ENCODE results near the gene HSP90AA1.
A peak's percentile ranks its signal among the peaks of the same experiment; 100 is the strongest.

DNA sequence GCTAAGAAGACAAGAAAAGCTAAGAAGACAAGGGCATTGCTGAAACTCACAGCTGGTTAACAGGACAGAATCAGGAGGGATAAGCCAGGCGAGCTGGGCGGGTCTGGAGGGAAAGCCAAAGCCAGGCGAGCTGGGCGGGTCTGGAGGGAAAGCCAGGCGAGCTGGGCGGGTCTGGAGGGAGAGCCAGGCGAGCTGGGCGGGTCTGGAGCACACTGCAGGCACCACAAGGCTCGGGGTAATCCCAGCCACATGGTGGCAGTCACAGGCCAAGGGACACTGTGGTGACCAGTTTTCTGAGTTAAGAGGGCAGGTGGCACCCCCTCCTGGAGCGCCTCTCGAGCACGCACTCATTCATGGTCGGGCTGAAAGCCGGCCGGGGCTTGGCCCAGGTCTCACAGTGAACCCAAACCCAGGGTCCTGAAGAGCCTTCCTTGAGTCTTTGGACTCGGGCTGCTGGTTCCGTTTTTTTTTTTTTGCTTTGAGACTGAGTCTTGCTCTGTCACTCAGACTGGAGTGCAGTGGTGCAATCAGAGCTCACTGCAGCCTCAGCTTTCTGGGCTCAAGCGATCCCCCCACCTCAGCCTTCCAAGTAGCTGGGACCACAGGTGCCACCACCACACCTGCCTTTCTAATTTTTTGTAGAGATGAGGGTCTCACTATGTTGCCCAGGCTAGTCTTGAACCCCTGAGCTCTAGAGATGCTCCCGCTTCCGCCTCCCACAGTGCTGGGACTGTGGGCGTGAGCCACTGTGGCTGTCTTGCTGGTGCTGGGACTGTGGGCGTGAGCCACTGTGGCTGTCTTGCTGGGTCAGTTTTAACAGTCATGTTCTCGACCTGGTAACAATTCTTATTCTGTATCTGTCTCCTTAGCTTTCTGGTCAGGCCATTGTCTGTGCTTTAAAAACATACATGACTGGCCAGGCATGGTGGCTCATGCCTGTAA is 40.2 kb downstream of the HSP90AA1 start:
- TF ChIP-seq, protein P1, sequence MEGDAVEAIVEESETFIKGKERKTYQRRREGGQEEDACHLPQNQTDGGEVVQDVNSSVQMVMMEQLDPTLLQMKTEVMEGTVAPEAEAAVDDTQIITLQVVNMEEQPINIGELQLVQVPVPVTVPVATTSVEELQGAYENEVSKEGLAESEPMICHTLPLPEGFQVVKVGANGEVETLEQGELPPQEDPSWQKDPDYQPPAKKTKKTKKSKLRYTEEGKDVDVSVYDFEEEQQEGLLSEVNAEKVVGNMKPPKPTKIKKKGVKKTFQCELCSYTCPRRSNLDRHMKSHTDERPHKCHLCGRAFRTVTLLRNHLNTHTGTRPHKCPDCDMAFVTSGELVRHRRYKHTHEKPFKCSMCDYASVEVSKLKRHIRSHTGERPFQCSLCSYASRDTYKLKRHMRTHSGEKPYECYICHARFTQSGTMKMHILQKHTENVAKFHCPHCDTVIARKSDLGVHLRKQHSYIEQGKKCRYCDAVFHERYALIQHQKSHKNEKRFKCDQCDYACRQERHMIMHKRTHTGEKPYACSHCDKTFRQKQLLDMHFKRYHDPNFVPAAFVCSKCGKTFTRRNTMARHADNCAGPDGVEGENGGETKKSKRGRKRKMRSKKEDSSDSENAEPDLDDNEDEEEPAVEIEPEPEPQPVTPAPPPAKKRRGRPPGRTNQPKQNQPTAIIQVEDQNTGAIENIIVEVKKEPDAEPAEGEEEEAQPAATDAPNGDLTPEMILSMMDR (IDR thresholded peaks at IDR 0.05) = no peak
- no peak for TF ChIP-seq ZNF423 (CRISPR knock-in tag; IDR thresholded peaks at IDR 0.05)
- TF ChIP-seq, protein P2, sequence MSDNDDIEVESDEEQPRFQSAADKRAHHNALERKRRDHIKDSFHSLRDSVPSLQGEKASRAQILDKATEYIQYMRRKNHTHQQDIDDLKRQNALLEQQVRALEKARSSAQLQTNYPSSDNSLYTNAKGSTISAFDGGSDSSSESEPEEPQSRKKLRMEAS (CRISPR knock-in tag; IDR thresholded peaks at IDR 0.05) = no peak; the same call in 1 of the 2 replicates
- peak; percentile 16; the same call in 1 of the 2 replicates for TF ChIP-seq FOXP1 (CRISPR knock-in tag; IDR thresholded peaks at IDR 0.05; ENCODE audit: borderline replicate concordance)
- TF ChIP-seq, protein P3, sequence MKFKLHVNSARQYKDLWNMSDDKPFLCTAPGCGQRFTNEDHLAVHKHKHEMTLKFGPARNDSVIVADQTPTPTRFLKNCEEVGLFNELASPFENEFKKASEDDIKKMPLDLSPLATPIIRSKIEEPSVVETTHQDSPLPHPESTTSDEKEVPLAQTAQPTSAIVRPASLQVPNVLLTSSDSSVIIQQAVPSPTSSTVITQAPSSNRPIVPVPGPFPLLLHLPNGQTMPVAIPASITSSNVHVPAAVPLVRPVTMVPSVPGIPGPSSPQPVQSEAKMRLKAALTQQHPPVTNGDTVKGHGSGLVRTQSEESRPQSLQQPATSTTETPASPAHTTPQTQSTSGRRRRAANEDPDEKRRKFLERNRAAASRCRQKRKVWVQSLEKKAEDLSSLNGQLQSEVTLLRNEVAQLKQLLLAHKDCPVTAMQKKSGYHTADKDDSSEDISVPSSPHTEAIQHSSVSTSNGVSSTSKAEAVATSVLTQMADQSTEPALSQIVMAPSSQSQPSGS (CRISPR knock-in tag; IDR thresholded peaks at IDR 0.05; ENCODE audit: borderline replicate concordance, low read depth) = no peak
- no peak for TF ChIP-seq TCF7 (CRISPR knock-in tag; IDR thresholded peaks at IDR 0.05; ENCODE audit: low read depth)
- TF ChIP-seq, protein P4, sequence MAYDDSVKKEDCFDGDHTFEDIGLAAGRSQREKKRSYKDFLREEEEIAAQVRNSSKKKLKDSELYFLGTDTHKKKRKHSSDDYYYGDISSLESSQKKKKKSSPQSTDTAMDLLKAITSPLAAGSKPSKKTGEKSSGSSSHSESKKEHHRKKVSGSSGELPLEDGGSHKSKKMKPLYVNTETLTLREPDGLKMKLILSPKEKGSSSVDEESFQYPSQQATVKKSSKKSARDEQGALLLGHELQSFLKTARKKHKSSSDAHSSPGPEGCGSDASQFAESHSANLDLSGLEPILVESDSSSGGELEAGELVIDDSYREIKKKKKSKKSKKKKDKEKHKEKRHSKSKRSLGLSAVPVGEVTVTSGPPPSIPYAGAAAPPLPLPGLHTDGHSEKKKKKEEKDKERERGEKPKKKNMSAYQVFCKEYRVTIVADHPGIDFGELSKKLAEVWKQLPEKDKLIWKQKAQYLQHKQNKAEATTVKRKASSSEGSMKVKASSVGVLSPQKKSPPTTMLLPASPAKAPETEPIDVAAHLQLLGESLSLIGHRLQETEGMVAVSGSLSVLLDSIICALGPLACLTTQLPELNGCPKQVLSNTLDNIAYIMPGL (CRISPR knock-in tag; IDR thresholded peaks at IDR 0.05) = no peak
- TF ChIP-seq JUN (CRISPR knock-in tag; IDR thresholded peaks at IDR 0.05) = no peak
- TF ChIP-seq SMAD3 (CRISPR knock-in tag; IDR thresholded peaks at IDR 0.05; ENCODE audit: borderline replicate concordance) = no peak
- TF ChIP-seq, protein P5, sequence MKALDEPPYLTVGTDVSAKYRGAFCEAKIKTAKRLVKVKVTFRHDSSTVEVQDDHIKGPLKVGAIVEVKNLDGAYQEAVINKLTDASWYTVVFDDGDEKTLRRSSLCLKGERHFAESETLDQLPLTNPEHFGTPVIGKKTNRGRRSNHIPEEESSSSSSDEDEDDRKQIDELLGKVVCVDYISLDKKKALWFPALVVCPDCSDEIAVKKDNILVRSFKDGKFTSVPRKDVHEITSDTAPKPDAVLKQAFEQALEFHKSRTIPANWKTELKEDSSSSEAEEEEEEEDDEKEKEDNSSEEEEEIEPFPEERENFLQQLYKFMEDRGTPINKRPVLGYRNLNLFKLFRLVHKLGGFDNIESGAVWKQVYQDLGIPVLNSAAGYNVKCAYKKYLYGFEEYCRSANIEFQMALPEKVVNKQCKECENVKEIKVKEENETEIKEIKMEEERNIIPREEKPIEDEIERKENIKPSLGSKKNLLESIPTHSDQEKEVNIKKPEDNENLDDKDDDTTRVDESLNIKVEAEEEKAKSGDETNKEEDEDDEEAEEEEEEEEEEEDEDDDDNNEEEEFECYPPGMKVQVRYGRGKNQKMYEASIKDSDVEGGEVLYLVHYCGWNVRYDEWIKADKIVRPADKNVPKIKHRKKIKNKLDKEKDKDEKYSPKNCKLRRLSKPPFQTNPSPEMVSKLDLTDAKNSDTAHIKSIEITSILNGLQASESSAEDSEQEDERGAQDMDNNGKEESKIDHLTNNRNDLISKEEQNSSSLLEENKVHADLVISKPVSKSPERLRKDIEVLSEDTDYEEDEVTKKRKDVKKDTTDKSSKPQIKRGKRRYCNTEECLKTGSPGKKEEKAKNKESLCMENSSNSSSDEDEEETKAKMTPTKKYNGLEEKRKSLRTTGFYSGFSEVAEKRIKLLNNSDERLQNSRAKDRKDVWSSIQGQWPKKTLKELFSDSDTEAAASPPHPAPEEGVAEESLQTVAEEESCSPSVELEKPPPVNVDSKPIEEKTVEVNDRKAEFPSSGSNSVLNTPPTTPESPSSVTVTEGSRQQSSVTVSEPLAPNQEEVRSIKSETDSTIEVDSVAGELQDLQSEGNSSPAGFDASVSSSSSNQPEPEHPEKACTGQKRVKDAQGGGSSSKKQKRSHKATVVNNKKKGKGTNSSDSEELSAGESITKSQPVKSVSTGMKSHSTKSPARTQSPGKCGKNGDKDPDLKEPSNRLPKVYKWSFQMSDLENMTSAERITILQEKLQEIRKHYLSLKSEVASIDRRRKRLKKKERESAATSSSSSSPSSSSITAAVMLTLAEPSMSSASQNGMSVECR (CRISPR knock-in tag; IDR thresholded peaks at IDR 0.05; ENCODE audit: borderline replicate concordance) = no peak
- TF ChIP-seq, protein P6, sequence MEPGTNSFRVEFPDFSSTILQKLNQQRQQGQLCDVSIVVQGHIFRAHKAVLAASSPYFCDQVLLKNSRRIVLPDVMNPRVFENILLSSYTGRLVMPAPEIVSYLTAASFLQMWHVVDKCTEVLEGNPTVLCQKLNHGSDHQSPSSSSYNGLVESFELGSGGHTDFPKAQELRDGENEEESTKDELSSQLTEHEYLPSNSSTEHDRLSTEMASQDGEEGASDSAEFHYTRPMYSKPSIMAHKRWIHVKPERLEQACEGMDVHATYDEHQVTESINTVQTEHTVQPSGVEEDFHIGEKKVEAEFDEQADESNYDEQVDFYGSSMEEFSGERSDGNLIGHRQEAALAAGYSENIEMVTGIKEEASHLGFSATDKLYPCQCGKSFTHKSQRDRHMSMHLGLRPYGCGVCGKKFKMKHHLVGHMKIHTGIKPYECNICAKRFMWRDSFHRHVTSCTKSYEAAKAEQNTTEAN (CRISPR knock-in tag; IDR thresholded peaks at IDR 0.05) = no peak
- TF ChIP-seq, protein P7, sequence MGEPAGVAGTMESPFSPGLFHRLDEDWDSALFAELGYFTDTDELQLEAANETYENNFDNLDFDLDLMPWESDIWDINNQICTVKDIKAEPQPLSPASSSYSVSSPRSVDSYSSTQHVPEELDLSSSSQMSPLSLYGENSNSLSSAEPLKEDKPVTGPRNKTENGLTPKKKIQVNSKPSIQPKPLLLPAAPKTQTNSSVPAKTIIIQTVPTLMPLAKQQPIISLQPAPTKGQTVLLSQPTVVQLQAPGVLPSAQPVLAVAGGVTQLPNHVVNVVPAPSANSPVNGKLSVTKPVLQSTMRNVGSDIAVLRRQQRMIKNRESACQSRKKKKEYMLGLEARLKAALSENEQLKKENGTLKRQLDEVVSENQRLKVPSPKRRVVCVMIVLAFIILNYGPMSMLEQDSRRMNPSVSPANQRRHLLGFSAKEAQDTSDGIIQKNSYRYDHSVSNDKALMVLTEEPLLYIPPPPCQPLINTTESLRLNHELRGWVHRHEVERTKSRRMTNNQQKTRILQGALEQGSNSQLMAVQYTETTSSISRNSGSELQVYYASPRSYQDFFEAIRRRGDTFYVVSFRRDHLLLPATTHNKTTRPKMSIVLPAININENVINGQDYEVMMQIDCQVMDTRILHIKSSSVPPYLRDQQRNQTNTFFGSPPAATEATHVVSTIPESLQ (CRISPR knock-in tag; IDR thresholded peaks at IDR 0.05) = no peak
